Tongue (tissue), 2 donors: ENCODE measurements around the gene OPN1SW. TPM values are rescaled to one million over a fixed set of nuclear protein-coding genes. Genes with fewer than 3 reads are reported as not detected.
A peak's percentile ranks its signal among the peaks of the same experiment; 100 is the strongest.

Experiments used
- DNase-seq: peaks from one replicate; pipeline ENCODE4 v3.0.0-alpha.2; 2015
- total RNA-seq: library from RNA; depleted of rRNA; stranded (reverse); fragments of >200 nt; gene quantifications from one replicate; pipeline ENCODE4 v1.2.3, GENCODE V29; 2014

OPN1SW gene
- not detected for total RNA-seq

GRCh38 chr7:128775744-128776474 is at the start of gene OPN1SW:
Gene OPN1SW (minus strand): TSS chr7:128775794. CDS start chr7:128775781, 13 bp downstream.
- DNase-seq: no peak

GRCh38 chr7:128821724-128822123 is 46.1 kb upstream of the OPN1SW start:
- no peak for DNase-seq

GRCh38 chr7:128818694-128819093 is 43.1 kb upstream of the OPN1SW start:
- peak; percentile 47 for DNase-seq

GRCh38 chr7:128815289-128815942 is 39.8 kb upstream of the OPN1SW start:
- DNase-seq: no peak

DNA sequence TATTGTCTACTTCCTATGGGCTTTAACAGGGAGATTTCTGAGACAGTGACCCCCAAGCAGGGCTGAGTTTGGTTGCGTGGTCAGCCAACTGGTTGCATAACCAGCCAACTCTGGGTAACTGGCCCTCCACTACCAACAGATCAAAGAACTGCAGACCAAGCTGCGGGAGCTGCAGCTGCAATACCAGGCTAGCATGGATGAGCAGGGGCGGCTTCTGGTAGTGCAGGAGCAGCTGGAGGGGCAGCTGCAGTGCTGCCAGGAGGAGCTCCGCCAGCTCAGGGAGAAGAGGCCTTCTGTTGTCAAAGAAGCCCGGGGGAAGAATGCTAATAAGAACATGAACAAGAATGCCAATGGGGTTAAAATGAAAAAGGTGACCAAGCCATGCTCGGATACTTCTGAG is 38.9 kb upstream of the OPN1SW start:
- DNase-seq: peak; percentile 86

- DNase-seq: no peak
Measured at GRCh38 chr7:128812514-128813168, 37.0 kb upstream of the OPN1SW start.

DNA sequence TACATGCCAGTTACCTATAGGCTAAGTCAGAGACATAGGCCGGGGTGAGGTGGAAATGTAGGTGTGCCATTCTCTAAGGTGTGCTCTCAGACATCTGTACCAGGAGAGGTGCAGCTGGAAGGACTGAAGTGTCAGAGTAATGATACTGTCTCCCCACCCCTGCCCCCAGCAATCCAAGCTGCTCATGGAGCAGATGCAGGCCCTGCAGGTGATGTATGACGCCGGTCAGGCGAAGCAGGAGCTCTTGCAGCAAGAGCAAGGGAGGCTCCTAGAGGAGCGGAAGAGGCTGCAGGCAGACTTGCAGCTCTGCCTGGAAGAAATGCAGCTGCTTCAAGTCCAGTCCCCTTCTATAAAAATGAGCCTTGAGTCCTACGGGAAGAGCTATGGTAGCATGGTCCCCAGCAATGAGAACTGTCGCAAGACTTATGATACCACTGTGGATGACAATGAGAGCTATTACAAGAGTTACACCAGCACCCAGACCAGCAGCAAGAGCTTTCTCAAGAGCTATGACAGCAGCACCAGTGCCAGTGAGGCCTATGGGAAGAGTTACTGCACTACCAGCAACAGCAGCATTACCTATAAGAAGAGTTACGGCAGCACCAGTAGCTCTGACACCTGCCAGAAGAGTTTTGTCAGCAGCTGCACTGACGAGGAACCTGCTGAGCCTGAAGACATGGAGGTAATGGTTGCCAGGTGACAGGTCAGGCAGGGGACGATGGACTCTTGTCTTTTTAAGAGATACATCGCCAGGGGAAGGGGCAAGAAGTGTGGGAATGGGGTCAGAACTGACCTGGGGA is 36.2 kb upstream of the OPN1SW start:
- DNase-seq: no peak

- no peak for DNase-seq
Measured at GRCh38 chr7:128810997-128811396, 35.4 kb upstream of the OPN1SW start.

- no peak for DNase-seq
Measured at GRCh38 chr7:128810473-128810872, 34.9 kb upstream of the OPN1SW start.

GRCh38 chr7:128809363-128809762 is 33.8 kb upstream of the OPN1SW start:
- DNase-seq: no peak

- DNase-seq: peak; percentile 83
Measured at GRCh38 chr7:128807191-128807590, 31.6 kb upstream of the OPN1SW start.

- DNase-seq: no peak
Measured at GRCh38 chr7:128805225-128805624, 29.6 kb upstream of the OPN1SW start.

DNA sequence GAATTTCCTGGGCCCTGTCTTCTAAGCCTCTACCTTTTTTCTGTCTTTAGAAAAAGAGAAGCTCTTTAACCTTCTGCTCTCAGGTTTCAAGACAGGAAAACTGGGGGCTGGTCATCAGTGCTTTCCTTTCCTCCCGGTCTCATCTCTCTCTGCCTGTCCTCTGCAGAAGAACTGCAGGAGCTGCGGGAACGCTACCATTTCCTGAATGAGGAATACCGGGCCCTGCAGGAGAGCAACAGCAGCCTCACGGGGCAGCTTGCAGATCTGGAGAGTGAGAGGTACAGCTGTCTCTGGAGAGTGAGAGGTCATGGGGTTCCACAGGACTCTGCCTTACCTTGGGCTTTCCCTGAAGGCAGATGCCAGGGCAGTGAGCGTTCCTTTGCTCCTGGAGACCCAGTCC is 28.9 kb upstream of the OPN1SW start:
- DNase-seq: no peak

GRCh38 chr7:128801667-128802418 is 26.2 kb upstream of the OPN1SW start:
- no peak for DNase-seq

DNA sequence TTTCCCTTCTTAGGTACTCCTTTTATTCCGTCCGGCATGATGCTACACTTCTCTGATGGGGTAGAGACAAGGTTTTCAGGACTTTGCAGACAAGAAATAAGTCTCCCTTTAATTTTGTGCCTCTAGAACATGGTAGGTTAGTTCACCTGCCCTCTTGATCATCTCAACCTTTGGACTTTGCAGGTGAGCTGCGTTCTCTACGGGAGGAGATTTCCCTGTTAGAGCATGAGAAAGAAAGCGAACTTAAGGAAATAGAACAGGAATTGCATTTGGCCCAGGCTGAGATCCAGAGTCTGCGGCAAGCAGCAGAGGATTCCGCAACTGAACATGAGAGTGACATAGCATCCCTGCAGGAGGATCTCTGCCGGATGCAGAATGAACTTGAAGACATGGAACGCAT is 25.4 kb upstream of the OPN1SW start:
- no peak for DNase-seq

- no peak for DNase-seq
Measured at GRCh38 chr7:128800567-128800966, 25.0 kb upstream of the OPN1SW start.

DNA sequence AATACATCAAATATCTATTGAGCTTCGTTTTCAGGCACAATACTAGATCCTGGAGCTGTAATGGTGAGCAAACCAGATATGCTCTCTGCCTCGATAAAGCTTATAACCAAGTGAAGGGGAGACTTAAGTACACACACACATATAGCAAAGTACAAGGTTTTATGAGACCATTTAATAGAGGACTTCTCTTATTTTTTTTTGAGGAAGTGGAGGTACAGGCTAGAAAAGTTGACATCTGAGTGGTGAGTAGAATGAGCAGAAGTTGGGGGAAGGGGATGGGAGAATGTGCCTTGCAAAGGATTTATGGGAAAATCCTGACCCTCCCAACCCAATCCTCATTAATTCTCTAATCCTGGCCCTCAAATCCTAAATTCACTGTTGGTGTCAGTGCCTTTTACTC is 23.9 kb upstream of the OPN1SW start:
- no peak for DNase-seq

- peak; percentile 64 for DNase-seq
Measured at GRCh38 chr7:128796327-128796726, 20.7 kb upstream of the OPN1SW start.

- DNase-seq: no peak
Measured at GRCh38 chr7:128795129-128795528, 19.5 kb upstream of the OPN1SW start.

DNA sequence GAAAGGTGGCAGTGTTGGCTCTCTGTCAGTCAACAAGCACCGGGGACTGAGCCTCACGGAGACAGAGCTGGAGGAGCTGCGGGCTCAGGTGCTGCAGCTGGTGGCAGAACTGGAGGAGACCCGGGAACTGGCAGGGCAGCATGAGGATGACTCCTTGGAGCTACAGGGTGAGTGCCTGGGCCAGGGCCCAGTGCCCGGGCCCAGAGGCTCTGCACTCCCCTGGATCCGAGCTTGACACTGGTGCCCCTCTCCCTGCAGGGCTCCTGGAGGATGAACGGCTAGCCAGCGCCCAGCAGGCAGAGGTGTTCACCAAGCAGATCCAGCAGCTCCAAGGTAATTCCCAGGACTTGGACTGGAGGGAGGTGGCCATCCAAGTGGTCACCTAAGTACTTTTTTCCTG is 18.8 kb upstream of the OPN1SW start:
- no peak for DNase-seq

DNA sequence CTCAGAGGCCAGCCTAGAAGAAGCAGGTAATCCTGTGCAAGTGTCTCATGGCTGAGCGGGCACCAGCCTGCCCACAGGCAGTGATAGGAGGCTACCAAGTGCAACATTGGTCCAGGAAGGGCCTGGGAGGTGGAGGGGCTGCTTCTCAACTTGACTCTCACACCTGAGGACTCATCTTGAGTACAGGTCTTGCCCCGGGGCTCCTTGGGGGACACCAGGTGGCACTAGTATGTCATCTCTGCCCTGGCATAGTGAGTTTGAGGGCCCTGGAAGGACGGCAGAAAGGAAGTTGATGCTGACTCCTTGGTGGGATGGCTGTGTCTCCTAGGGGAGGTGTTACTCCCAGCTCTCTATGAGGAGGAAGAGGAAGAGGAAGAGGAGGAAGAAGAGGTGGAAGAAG is 18.4 kb upstream of the OPN1SW start:
- no peak for DNase-seq

DNA sequence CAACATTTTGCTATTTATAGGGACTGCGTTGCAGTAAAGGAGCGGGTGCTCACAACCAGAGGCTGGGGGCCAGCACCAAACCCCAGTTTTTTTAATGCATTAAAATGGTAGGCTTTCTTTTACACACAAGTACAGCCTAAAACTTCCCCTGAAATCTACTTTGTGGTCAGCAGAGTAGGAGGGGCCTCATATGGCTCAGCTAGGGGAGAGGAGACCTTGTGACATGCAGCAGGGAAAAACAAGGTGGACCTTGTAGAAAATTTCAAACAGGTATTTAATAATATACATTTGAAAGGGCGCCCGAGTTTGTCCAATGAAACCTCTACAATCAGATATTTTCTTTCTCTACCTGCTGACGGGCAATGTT is 17.6 kb upstream of the OPN1SW start:
- no peak for DNase-seq
